Smooth muscle cell (in vitro differentiated cells): ENCODE results near the gene HDAC3. TPM values are rescaled to one million over a fixed set of nuclear protein-coding genes. Genes with fewer than 3 reads are reported as not detected.

Experiments
- DNase-seq: peaks from one replicate; lab custom pipeline; 2025; ENCODE audit not compliant: unreplicated experiment; lab: John Stamatoyannopoulos, UW
- H2AFZ ChIP-seq: fragments of 200-600 bp; sonication (generic); 2 replicates; pipeline ENCODE4 v1.6.0; 2016; ENCODE audit warnings: antibody characterized with exemption, low read depth, mild to moderate bottlenecking
- H3F3A ChIP-seq: fragments of 200-600 bp; sonication (generic); 2 replicates; pipeline ENCODE4 v1.6.0; 2017; ENCODE audit warnings: antibody characterized with exemption, low read depth
- H3K27ac ChIP-seq: fragments of 200-600 bp; sonication (generic); 2 replicates; pipeline ENCODE4 v1.5.1; 2016; ENCODE audit warnings: low read depth, mild to moderate bottlenecking
- H3K27me3 ChIP-seq: fragments of 200-600 bp; sonication (generic); 2 replicates; pipeline ENCODE4 v1.6.1; 2016; ENCODE audit warnings: low read depth, mild to moderate bottlenecking
- H3K36me3 ChIP-seq: fragments of 200-600 bp; sonication (generic); 2 replicates; pipeline ENCODE4 v1.5.1; 2016; ENCODE audit warnings: low read depth
- H3K4me1 ChIP-seq: fragments of 200-600 bp; sonication (generic); 2 replicates; pipeline ENCODE4 v1.5.1; 2016; ENCODE audit warnings: low read depth
- H3K4me2 ChIP-seq: fragments of 200-600 bp; sonication (generic); 2 replicates; pipeline ENCODE4 v1.6.0; 2016; ENCODE audit warnings: mild to moderate bottlenecking
- H3K4me3 ChIP-seq: fragments of 200-600 bp; sonication (generic); 2 replicates; pipeline ENCODE4 v1.5.1; 2016; ENCODE audit warnings: mild to moderate bottlenecking
- H3K79me2 ChIP-seq: fragments of 200-600 bp; sonication (generic); 2 replicates; pipeline ENCODE4 v1.6.0; 2016; ENCODE audit warnings: low read depth, mild to moderate bottlenecking
- H3K9ac ChIP-seq: fragments of 200-600 bp; sonication (generic); 2 replicates; pipeline ENCODE4 v1.6.0; 2016; ENCODE audit warnings: low read depth
- H3K9me3 ChIP-seq: fragments of 200-600 bp; sonication (generic); replicated peaks from 2 replicates; pipeline ENCODE4 v1.5.1; 2016; ENCODE audit warnings: low read depth
- H4K20me1 ChIP-seq: fragments of 200-600 bp; sonication (generic); 2 replicates; pipeline ENCODE4 v1.6.0; 2016; ENCODE audit warnings: low read depth
- CTCF ChIP-seq: fragments of 200-600 bp; sonication (generic); IDR thresholded peaks from 2 replicates; pipeline ENCODE4 v1.5.1; 2017; ENCODE audit warnings: borderline replicate concordance, mild to moderate bottlenecking, antibody characterized with exemption; ENCODE audit not compliant: insufficient read depth, poor library complexity, severe bottlenecking
- WGBS: methylation state at CpG from one replicate; pipeline ENCODE4 v1.1.7; 2016; ENCODE audit warnings: low lambda C conversion rate; 5-methylcytosine and 5-hydroxymethylcytosine counted together
- polyA plus RNA-seq: library from polyadenylated mRNA; unstranded; fragments of >200 nt; fragmentation: Nextera tagmentation; extraction: Ambion mirVana; gene quantifications from 2 replicates; pipeline ENCODE4 v1.2.1, GENCODE V29; 2016
- total RNA-seq: library from RNA; depleted of rRNA; stranded (reverse); fragments of >200 nt; gene quantifications from 2 replicates; pipeline ENCODE4 v1.2.3, GENCODE V29; 2014

Gene HDAC3
- total and polyA plus RNA-seq, 2 experiments from 2014 or later: 50.2 to 66.9 TPM

DNA sequence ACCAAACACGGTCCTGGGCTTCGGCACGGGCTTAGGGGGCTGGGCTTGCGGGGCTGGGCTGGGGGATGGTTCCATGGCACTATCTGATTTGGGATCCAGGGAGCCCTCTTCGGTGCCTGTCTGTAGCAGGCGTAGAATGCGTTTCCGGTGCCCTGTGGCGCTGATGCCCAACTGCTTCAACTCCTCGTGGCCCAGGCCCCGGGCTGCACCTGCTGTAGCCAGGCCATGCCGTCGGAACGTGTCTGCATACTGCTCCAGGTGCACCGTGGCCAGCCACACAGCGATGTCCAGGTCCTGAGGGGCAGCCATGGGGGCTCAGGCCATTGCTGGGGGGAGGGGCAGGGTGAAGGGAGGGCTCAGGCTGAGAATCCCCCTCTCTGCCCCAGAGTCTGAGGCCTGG lies 43.5 kb upstream of the HDAC3 start:
- peak overlapping the region; percentile 76 for H3K4me2 ChIP-seq
- H3K27ac ChIP-seq: peak overlapping the region; percentile 90
- 96% methylated on average over 10 of the region's 16 CpGs for WGBS
- no peaks in the 10 kb centered on the region for H4K20me1 ChIP-seq
- no peaks in the 10 kb centered on the region for H3K27me3 ChIP-seq
- no peak for TF ChIP-seq CTCF
- H3K4me1 ChIP-seq: peaks cover 27% of the 10 kb centered on the region
- no peak for DNase-seq
- H3F3A ChIP-seq: peaks cover 5% of the 10 kb centered on the region
- no peaks in the 10 kb centered on the region for H3K36me3 ChIP-seq
- no peak overlapping the region for H2AFZ ChIP-seq
- H3K79me2 ChIP-seq: no peaks in the 10 kb centered on the region
- no peak overlapping the region for H3K9ac ChIP-seq
- no peak overlapping the region for H3K4me3 ChIP-seq
- no peaks in the 10 kb centered on the region for H3K9me3 ChIP-seq

DNA sequence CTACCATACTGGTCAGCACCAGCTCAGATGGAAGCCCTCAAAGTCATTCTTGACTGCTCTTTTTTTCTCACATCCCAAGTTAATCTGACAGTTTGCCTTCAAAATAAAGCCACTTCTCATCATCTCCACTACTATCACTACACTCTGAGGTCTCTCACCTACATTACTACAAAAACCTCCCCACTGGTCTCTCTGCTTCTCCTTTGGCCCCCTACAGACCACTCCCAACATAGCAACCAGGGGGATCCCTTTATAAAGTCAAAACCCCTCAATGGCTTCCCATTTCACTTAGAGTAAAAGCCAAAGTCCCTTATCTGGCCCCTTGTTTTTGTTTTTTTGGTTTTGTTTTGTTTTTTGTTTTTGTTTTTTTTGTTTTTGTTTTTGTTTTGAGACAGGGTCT lies 40.8 kb upstream of the HDAC3 start:
- Histone ChIP-seq H3F3A (no peaks in the 10 kb centered on the region), H3K27me3 (no peaks in the 10 kb centered on the region), H3K27ac (no peak overlapping the region), H3K9me3 (no peaks in the 10 kb centered on the region), H3K4me3 (no peak overlapping the region), H2AFZ (no peak overlapping the region), H3K4me2 (no peak overlapping the region), H3K4me1 (peaks cover 16% of the 10 kb centered on the region), H3K9ac (no peak overlapping the region), H3K79me2 (no peaks in the 10 kb centered on the region), H3K36me3 (no peaks in the 10 kb centered on the region), H4K20me1 (no peaks in the 10 kb centered on the region)
- DNase-seq: no peak
- peak; percentile 24 for TF ChIP-seq CTCF

GRCh38 chr5:141675672-141676071 lies 39.0 kb upstream of the HDAC3 start:
- Histone ChIP-seq H3K79me2 (no peaks in the 10 kb centered on the region), H3K4me2 (no peak overlapping the region), H3F3A (no peaks in the 10 kb centered on the region), H3K36me3 (no peaks in the 10 kb centered on the region), H3K9me3 (no peaks in the 10 kb centered on the region), H2AFZ (no peak overlapping the region), H3K9ac (no peak overlapping the region), H3K27ac (no peak overlapping the region), H3K27me3 (no peaks in the 10 kb centered on the region), H3K4me1 (peaks cover 3% of the 10 kb centered on the region), H4K20me1 (no peaks in the 10 kb centered on the region), H3K4me3 (no peak overlapping the region)
- 96% methylated on average over 4 of the region's 4 CpGs for WGBS
- TF ChIP-seq CTCF: no peak
- no peak for DNase-seq

DNA sequence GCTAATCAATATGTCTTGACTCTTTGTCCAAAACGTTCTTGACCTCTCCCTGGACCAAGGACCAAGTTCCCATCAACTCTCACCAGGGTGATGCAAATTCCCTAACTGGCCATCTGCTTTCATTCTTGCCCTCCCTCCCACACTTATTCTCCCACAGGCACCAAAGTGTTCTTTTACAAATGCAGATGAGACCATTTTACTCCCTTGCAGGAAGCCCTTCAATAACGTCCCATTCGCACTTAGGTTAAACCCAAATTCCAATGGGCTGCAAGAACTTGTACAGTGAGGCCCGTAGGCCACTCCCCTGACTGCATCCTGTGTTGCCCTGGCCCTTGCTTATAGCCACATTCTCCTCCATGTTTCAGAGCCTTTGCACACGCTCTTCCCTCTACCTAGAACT lies 38.1 kb upstream of the HDAC3 start:
- H2AFZ ChIP-seq: no peak overlapping the region
- no peaks in the 10 kb centered on the region for H3K9me3 ChIP-seq
- H3K9ac ChIP-seq: no peak overlapping the region
- H3K4me3 ChIP-seq: no peak overlapping the region
- no peak for TF ChIP-seq CTCF
- WGBS: 70% methylated on average over 5 of the region's 5 CpGs
- H3K36me3 ChIP-seq: no peaks in the 10 kb centered on the region
- no peaks in the 10 kb centered on the region for H3K4me1 ChIP-seq
- no peak overlapping the region for H3K27ac ChIP-seq
- H3K79me2 ChIP-seq: no peaks in the 10 kb centered on the region
- H3F3A ChIP-seq: no peaks in the 10 kb centered on the region
- H3K4me2 ChIP-seq: no peak overlapping the region
- H3K27me3 ChIP-seq: no peaks in the 10 kb centered on the region
- H4K20me1 ChIP-seq: no peaks in the 10 kb centered on the region
- DNase-seq: no peak
